Measurements from ENCODE around the gene GDI1.

GDI1 gene

DNA sequence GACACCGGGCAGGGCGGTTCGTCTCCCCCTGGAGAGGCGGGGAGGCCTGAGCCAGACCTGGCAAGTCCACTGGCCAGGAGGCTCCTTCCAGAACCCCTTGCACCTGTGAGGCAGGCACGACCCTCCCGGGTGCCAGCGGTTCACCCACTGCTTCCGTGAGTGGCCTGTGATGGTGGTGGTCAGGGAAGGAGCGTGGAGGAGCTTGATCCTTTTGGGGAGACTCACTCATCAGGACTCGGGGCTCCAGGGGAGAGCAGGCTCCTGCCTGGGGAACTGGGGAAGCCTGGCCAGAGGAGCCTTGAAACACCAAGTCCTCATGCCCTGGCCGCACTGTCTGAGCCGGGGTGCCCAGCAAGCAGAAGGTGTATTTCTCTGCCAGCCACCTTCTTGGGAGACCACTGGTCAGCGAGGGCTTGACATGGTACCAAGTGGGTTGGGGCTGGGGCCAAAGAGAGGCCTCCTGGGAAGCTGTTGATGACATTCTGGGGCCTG lies 7.8 kb downstream of the GDI1 start:
- ChIA-PET CTCF (no interaction called here), POLR2A (no interaction called here)
- TF ChIP-seq CTCF (IDR thresholded peaks at IDR 0.05; ENCODE audit: control extremely low read depth, extremely low read depth, low read depth, missing control alignments): no peak
- no peak for DNase-seq (ENCODE audit: extremely low spot score)

DNA sequence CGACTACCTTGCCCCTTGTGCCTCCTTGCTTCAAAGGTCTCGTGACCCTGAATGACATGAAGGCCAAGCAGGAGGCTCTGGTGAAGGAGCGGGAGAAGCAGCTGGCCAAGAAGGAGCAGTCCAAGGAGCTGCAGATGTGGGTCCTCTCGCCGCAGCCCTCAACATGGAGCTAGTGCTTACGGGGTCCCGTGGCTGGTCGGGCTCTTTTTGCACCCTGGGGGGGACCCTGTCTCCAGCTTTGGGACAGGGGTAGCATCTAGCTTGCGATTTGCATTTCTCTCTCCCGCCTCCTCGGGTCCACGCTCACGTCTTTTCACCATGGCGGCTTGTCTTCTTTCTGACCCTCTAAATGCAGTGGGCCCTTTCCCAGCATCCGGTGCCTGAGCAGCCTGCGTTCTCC lies 8.8 kb downstream of the GDI1 start:
- POLR2A ChIA-PET: interaction anchor here (1.4 kb wide), 1 partner anchor 45 kb away, joined by 4 read pairs; the partner anchor contains the start of gene SLC10A3

GRCh38 chrX:154446430-154446829 lies 9.5 kb downstream of the GDI1 start:
- no peak for DNase-seq (ENCODE audit: extremely low spot score)
- ChIA-PET CTCF (no interaction called here), POLR2A (interaction anchor here (0.6 to 1.4 kb wide), 2 partner anchors 32 to 44 kb away, joined by 3 to 4 read pairs; partner anchors contain the start of genes LAGE3 and SLC10A3)
- TF ChIP-seq CTCF (IDR thresholded peaks at IDR 0.05; ENCODE audit: control extremely low read depth, extremely low read depth, low read depth, missing control alignments): no peak

More for the DNA sequence above, 8.8 kb downstream of the GDI1 start:
- no peak for DNase-seq (ENCODE audit: extremely low spot score)
- TF ChIP-seq CTCF (IDR thresholded peaks at IDR 0.05; ENCODE audit: control extremely low read depth, extremely low read depth, low read depth, missing control alignments): no peak
- CTCF ChIA-PET: no interaction called here

GRCh38 chrX:154448484-154448883 lies 11.5 kb downstream of the GDI1 start:
- POLR2A ChIA-PET: no interaction called here
- no peak for TF ChIP-seq CTCF (IDR thresholded peaks at IDR 0.05; ENCODE audit: control extremely low read depth, extremely low read depth, low read depth, missing control alignments)
- DNase-seq (ENCODE audit: extremely low spot score): no peak
- CTCF ChIA-PET: no interaction called here

GRCh38 chrX:154449618-154450017 lies 12.7 kb downstream of the GDI1 start:
- ChIA-PET POLR2A (no interaction called here), CTCF (no interaction called here)
- no peak for TF ChIP-seq CTCF (IDR thresholded peaks at IDR 0.05; ENCODE audit: control extremely low read depth, extremely low read depth, low read depth, missing control alignments)
- no peak for DNase-seq (ENCODE audit: extremely low spot score)

DNA sequence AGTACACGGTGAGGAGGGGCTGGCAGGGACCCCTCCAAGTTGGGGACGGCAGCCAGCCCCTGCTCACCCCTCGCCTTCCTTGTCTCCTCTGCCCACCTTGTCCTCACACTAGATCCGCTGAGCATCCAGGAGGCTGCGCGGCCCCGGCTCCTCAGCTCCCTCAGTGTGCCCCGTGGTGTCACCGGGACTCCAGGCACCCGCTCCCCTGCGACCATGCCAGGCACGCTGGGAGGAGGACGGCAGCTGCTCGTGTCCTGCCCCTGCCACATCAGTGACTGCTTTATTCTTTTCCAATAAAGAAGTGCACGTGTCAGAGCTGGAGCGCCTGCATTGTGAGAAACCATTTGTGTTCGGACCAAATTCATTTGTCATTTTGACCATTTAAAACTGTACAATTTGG lies 13.4 kb downstream of the GDI1 start:
- TF ChIP-seq CTCF (IDR thresholded peaks at IDR 0.05; ENCODE audit: control extremely low read depth, extremely low read depth, low read depth, missing control alignments): no peak
- no peak for DNase-seq (ENCODE audit: extremely low spot score)
- ChIA-PET POLR2A (no interaction called here), CTCF (no interaction called here)

GRCh38 chrX:154452823-154453222 lies 15.9 kb downstream of the GDI1 start:
- TF ChIP-seq CTCF (IDR thresholded peaks at IDR 0.05; ENCODE audit: control extremely low read depth, extremely low read depth, low read depth, missing control alignments): no peak
- ChIA-PET POLR2A (no interaction called here), CTCF (interaction anchor here (1.4 kb wide), 1 partner anchor 11 kb away, joined by 3 read pairs; no protein-coding TSS in a partner anchor)
- DNase-seq (ENCODE audit: extremely low spot score): no peak

Measured in GM10248 (cell line).